ENCODE results near the gene BRSK2. TPM values are rescaled to one million over a fixed set of nuclear protein-coding genes. Genes with fewer than 3 reads are reported as not detected.

The BRSK2 gene
- total RNA-seq, 1 donor from 2014 or later: 0.40 TPM

- no peak for DNase-seq (ENCODE audit: low read depth in 2 of 2)
These were observed 91.7 kb downstream of the BRSK2 start for GRCh38 chr11:1481483-1481825.

GRCh38 chr11:1481861-1482441, 92.2 kb downstream of the BRSK2 start:
- no peak for DNase-seq (ENCODE audit: low read depth in 2 of 2)

GRCh38 chr11:1482581-1483444, 93.1 kb downstream of the BRSK2 start:
- DNase-seq (ENCODE audit: low read depth in 2 of 2): no peak

GRCh38 chr11:1483445-1483961, 93.8 kb downstream of the BRSK2 start:
- DNase-seq (ENCODE audit: low read depth in 2 of 2): no peak

DNA sequence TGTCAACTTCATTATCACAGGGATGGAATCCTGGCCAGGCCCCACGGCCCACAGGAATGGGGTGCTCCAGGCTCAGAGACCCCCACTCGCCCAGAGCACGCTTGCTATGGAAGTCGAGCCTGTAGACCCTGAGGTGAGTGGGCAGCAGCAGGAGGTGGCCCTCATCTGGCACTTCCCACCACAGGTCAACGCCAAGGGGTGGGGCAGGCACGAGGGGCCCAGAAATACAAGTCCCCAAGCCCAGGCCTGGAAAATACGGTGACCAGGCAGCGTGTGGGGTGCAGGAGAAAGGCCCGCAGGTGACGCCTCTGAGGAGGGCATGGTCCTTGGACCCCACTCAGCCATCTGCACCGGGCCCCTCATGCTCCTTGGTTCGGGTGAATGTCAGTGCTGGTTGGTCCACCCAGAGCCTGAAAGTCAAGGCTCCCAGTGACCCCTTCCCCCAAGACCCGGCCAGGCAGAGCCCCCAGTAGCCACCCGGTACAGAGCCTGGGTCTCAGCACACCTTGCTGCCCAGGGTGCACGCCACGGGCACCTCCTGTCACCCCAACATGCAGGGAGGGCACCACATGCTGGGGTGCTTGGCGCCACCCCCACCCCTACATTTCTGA, 94.4 kb downstream of the BRSK2 start:
- no peak for DNase-seq (ENCODE audit: low read depth in 2 of 2)

DNA sequence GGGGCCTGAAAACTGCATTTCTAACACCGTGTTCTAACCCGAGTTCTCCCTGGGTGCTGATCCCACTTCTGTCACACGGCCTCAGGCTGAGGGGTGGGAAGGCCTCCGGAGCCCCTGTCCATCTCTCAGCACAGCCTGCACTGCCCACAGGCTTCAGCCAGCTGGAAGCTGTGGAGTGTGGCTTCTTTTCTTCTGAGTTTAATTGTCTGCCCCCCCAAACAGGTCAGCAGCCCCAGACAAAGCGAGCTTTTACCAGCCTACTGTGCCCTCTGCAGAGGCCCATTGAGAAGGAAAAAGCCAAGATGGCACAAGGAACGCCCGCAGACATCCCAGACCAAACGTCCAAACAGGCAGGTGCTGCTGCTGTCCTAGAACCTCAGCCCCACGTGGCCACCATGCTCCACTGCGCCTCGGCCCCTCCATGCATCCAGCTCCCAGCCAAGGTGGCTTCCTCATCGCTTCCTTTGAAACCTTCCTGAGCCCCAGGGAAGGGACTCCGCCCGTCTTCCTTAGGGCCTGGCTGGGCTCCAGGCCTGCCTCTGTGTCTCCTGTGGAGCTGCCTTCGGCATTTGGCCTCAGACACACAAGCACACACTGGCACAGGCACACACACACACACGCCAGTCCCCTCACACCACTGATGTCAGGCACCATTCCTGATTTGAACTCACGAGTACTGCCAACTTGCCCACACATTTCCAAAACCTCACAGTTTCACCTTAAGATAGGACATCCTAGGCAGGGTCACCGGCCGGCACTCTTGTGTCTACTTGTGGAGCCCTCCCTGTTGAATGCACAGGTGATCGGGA, 95.2 kb downstream of the BRSK2 start:
- peak in 1 of 2 donors; percentile 27 for DNase-seq (ENCODE audit: low read depth in 2 of 2)

DNA sequence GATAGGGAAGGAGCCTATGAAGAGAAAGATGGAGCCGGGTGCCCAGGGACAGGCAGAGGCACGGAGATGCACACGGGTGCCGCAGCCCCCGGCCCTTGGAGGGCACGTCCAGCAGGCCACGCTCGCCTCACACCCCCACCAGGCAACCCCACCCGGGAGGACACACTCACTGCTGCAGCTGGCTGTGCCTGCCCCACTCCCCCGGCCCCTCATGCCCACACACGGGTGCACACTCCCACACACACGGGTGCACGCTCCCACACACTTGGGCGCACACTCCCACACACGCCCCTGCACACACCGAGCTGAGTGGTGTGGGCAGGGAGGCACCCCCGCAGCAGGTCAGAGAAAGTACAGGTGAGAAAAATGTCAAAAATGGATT, 95.8 kb downstream of the BRSK2 start:
- DNase-seq (ENCODE audit: low read depth in 2 of 2): no peak

DNA sequence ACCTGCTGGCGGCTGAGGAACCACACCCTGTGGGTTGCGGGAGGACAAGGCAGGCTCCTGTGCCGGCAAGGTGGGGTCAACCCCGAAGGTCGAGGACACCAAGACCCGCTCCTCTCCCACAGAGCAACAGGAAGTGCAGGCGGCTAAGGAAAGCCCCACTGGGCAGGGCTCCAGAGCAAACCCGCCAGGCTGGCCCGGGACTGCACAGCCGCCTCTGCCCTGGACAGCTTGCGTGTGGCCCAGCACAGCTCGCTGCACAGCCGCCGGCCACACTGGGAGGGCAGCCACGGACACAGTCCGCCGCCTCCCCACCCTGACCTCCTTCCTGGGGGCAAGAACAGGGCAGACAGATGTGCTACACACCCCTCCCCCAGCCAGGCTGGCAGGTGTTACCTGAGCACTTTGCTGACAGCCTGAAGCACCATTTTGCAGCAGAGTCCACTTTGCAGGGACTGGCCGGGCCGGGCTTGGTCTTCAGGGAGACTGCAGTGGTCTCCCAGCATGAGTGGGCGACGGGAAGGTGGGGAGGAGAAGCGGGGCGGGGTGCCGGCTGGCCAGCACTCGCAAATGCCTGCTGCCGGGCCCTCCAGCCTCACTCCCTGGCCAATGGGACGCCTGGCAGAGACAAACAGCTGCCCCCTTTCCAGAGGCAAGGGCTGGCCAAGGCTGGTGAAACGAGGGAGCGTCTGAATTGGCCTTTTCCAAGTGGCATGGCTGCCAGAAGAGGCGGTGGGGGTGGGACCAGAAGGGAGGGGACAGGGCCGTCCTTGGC, 96.5 kb downstream of the BRSK2 start, which contains the start of gene MOB2:
TSS of gene MOB2 (minus strand) at position 726 of the 772 bp plus-strand sequence. CDS start at position 503, 223 bp downstream.
- peak; percentile 44 to 63 for DNase-seq (ENCODE audit: low read depth in 2 of 2)

DNA sequence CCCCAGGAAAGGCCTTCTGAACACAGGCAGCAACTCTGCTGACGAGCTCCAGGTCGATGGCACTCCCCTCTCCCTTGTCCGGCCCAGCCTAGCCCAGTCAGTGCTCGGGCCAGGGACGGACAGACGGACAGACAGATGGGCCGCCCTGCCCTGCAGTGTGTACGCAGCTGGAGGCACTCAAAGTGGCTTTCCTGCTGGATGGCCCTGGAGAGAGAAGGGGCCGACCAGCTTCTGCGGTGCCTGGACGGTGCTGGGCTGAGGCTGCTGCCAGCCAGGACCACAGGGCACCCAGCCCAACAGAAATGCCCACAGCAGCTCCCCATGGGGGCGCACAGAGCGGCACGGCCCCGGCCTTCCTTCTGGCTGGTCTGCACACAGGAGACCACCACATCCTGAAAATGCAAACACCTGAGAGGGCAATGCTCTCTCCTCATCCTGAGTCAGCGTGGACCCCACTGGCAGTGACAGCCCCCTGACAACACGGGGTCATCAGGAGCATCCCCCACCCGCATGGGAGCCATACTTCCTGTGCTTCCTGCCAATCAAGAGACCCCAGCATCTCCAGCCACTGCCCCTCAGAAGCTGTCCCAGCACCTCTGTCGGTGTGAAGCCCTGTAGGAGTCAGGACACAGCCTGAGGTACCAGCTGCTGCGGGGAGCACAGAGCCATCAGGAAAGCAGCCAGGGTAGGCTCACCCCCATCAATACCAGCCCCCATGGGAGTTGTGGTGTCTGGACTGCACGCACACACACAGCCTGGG, 97.5 kb downstream of the BRSK2 start:
- no peak for DNase-seq (ENCODE audit: low read depth in 2 of 2)

DNA sequence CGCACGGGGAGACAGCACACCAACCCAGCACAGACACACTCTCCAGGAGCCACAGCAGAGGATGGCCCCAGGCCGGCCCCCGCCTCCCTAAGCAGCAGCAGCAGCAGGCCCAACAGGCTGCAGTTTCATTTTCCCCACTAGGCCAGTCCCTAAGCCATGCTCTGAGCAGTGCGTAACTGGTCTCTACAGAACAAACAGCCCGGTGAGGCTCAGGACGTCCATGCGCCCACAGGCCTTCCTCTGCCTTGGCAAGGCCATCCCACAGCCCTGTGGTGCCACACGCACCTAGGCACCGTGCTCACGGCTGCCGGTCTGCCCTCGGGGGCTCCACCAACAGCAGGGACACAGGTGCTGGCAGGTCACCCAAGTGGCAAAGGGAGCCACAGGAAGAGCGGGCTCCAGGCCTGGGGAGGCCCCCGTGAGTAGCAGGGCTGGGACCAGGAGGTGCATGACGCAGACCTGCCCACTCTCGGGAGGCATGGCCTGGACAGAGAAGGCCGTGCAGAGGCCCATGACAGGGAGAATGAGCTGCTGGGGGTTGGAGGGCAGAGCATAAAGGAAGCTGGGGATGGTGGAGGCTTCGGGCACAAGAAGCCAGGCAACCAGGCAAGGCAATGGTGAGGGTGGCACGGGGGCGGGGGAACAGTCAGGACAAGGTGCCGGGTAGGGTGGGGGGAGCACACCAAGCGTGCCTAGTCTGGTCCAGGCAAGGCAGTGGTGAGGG, 98.3 kb downstream of the BRSK2 start:
- DNase-seq (ENCODE audit: low read depth in 2 of 2): no peak

DNA sequence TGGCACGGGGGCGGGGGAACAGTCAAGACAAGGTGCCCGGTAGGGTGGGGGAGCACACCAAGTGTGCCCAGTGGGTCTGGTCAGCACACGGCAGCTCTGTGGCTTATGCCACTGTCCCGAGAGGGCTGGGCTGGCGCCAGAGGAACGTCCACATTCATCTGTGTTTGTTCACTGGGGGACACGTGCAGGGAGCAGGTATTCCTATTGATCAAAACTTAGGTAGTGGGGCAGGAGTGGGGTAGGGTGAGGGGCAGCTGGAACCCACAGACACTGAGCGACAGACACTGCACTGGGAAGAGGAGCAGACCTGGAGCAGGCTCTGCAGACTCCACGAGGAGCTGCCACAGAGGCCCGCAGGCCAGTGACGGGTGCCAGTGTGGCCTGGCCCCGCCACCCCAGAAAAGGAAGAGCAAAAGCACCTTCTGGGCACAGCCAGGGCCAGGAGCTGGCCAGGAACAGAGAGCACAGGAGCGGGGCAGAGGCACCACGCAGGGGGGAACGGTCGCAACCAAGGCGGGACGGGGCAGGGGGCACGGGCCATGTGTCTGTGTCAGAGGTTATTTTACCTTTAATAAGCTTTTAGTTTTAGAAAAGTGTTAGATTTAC, 98.9 kb downstream of the BRSK2 start:
- no peak for DNase-seq (ENCODE audit: low read depth in 2 of 2)

GRCh38 chr11:1490651-1491050, 100.9 kb downstream of the BRSK2 start:
- DNase-seq (ENCODE audit: low read depth in 2 of 2): no peak

- no peak for DNase-seq (ENCODE audit: low read depth in 2 of 2)
These were observed 101.6 kb downstream of the BRSK2 start for GRCh38 chr11:1491379-1491778.

DNA sequence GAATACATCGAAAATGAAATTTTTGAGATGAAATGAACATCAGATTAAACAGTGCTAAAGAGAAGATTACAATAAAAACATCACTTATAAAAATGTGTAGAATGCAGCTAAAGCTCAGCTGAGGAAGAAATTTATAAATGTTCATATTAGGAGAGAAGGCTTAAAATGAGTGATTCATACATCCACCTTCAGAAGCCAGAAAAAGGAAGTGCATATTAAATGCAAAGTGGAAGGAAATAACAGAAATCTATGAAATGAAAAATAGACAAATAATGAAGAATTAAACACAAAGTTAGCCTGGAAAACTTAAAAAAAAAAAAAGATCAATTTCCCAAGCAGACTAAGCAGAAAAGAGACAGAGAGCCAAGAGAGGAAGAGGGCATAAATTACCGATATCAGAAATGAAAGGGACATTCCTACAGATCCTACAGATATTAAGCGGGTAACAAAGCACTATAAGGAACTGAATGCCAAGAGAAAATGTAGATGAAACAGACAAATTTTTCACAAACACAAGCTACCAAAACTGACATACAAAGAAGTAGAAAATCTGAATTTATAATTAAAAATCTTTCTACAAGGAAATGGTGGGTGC, 104.0 kb downstream of the BRSK2 start:
- no peak for DNase-seq (ENCODE audit: low read depth in 2 of 2)

DNA sequence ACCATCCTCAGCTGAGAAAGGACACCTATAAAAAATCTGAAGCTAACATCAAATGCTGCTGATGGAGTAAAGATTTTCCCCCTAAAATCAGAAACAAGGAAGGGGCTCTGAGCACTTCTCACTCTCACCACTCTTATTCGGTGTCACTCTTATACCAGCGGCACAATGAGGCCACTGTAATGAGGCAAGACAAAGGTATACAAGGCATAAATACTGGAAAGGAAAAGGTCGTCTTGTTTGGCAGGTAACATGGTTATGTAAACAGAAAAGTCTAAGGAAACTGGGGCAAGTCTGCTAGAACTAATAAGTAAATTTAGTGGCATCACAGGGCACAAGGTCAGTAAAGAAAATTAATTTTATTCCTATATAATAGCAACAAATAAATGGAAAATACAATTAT, 104.9 kb downstream of the BRSK2 start:
- DNase-seq (ENCODE audit: low read depth in 2 of 2): no peak

DNA sequence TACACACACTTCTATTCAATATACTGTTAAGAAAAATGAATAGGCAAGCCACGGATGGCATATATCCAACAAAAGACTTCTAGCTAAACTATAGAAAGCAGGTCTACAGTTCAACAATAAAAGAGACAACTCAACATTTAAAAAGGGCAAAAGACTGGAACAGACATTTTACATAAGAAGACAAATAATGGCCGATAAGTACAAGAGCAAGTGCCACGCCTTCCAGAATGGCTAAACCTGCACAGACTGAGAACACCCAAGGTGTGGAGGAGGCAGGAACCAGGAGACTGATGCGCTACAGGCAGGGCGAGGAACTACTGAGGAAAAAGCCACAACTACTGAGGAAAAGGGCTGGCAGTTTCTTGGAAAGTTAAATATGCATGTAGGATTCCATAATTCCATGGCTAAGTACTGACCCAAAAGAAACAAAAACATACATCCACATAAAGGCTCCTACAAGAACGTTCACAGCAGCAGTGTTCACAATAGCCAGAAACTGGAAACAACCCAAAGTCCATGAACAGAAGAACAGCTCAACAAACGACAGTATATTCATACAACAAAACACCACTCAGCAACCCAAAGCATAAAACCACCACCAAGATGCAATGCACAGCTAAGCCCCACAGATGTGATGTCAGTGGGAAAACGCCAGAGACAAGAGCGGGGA, 106.5 kb downstream of the BRSK2 start:
- no peak for DNase-seq (ENCODE audit: low read depth in 2 of 2)

GRCh38 chr11:1496761-1497095, 107.0 kb downstream of the BRSK2 start:
- no peak for DNase-seq (ENCODE audit: low read depth in 2 of 2)

DNA sequence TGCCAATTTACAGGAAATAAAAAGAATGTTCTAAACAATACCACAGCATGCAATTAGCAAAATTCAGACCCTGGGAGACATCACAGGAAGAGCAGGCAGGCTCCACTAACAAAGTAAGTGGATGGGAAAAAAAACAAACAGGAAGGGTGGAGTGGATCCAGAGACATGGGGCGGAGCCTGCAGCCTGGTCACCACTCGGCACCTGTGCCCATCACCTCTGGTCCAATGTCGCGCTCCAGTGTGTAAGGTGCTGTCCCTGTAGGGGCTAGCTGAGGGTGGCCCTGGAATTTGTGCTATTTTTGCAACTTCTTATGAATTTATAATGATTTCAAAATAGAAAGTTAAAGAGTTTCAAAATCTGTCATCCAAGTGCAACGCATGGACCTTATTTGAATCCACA, 107.9 kb downstream of the BRSK2 start:
- DNase-seq (ENCODE audit: low read depth in 2 of 2): no peak
